CD14-positive monocyte (primary cell): ENCODE results near the gene TLCD3B. TPM values are rescaled to one million over a fixed set of nuclear protein-coding genes. Genes with fewer than 3 reads are reported as not detected.
"Not testable (repeated sequence)": the region's sequence is repeated elsewhere in the genome, so short reads cannot be mapped to it uniquely, and the experiment has no call there.

Source experiments
- DNase-seq, 3 donors: peaks; one replicate each; pipeline ENCODE4 v3.0.0-alpha.2; 2011 to 2022
- H2AFZ ChIP-seq: 2 replicates; pipeline ENCODE4 v1.6.0; 2012; ENCODE audit warnings: mild to moderate bottlenecking, low read depth, low read length, inconsistent platforms; ENCODE audit not compliant: insufficient read depth, poor library complexity, severe bottlenecking
- H3K27ac ChIP-seq, 2 donors: 1 replicate in 1 of 2; 2 replicates in 1 of 2; pipeline ENCODE4 v1.5.1; 2012 to 2013; ENCODE audit warnings: low read length in 2 of 2, control low read depth in 1 of 2, inconsistent platforms in 1 of 2, low read depth in 1 of 2, mild to moderate bottlenecking in 1 of 2
- H3K27me3 ChIP-seq, 2 donors: one replicate each; pipeline versions ENCODE4 v1.6.0 to v1.6.1; 2011 to 2013; ENCODE audit warnings: low read length in 2 of 2; ENCODE audit not compliant: control insufficient read depth in 2 of 2, insufficient read depth in 2 of 2
- H3K36me3 ChIP-seq, 2 donors: replicated peaks in 1 of 2; 1 replicate in 1 of 2; 2 replicates in 1 of 2; pipeline versions ENCODE4 v1.5.1 to v1.6.1; 2012 to 2013; ENCODE audit warnings: low read length in 2 of 2, control low read depth in 1 of 2, inconsistent platforms in 1 of 2, mild to moderate bottlenecking in 1 of 2; ENCODE audit not compliant: insufficient read depth in 2 of 2, control insufficient read depth in 1 of 2
- H3K4me1 ChIP-seq, 2 donors: 1 replicate in 1 of 2; 2 replicates in 1 of 2; pipeline versions ENCODE4 v1.5.1 to v1.6.1; 2012 to 2013; ENCODE audit warnings: low read length in 2 of 2, control low read depth in 1 of 2, inconsistent platforms in 1 of 2, mild to moderate bottlenecking in 1 of 2, moderate library complexity in 1 of 2; ENCODE audit not compliant: insufficient read depth in 2 of 2, control insufficient read depth in 1 of 2
- H3K4me2 ChIP-seq: replicated peaks from 2 replicates; pipeline ENCODE3; 2012; ENCODE audit warnings: low read length, moderate library complexity, mild to moderate bottlenecking; ENCODE audit not compliant: poor library complexity, severe bottlenecking; ENCODE audit errors: extremely low read depth
- H3K4me3 ChIP-seq, 3 experiments: fragments of 200-600 bp in 1 of 3; sonication (generic) in 1 of 3; replicated peaks in 1 of 3; 1 replicate in 2 of 3; 2 replicates in 1 of 3; pipeline ENCODE4 v1.5.1; 2011 to 2013; ENCODE audit warnings: low read length in 3 of 3, mild to moderate bottlenecking in 3 of 3, control low read depth in 2 of 3, low read depth in 2 of 3, inconsistent platforms in 1 of 3, moderate library complexity in 1 of 3
- H3K79me2 ChIP-seq: 2 replicates; pipeline ENCODE4 v1.6.0; 2012; ENCODE audit warnings: mild to moderate bottlenecking, control low read depth, inconsistent platforms, low read length, moderate library complexity; ENCODE audit not compliant: insufficient read depth
- H3K9ac ChIP-seq: 2 replicates; pipeline ENCODE4 v1.6.0; 2017; ENCODE audit warnings: low read length, mild to moderate bottlenecking; ENCODE audit not compliant: insufficient read depth, poor library complexity, severe bottlenecking
- H3K9me3 ChIP-seq, 2 donors: replicated peaks in 1 of 2; 1 replicate in 1 of 2; 2 replicates in 1 of 2; pipeline versions ENCODE4 v1.5.1 to v1.6.1; 2012 to 2013; ENCODE audit warnings: low read length in 2 of 2, control low read depth in 1 of 2; ENCODE audit not compliant: control insufficient read depth in 1 of 2, insufficient read depth in 1 of 2
- H4K20me1 ChIP-seq: 2 replicates; pipeline ENCODE4 v1.6.0; 2012; ENCODE audit warnings: mild to moderate bottlenecking, low read length, control low read depth, moderate library complexity; ENCODE audit not compliant: insufficient read depth
- H3K27ac Mint-ChIP-seq, 7 donors: one replicate each; pipeline ENCODE4 v1.8.0; 2020; ENCODE audit warnings: mild to moderate bottlenecking in 7 of 7, mixed read lengths in 7 of 7, moderate library complexity in 6 of 7, inconsistent platforms in 2 of 7
- H3K27me3 Mint-ChIP-seq, 3 donors: one replicate each; pipeline ENCODE4 v1.8.0; 2021 to 2022; ENCODE audit warnings: low read depth in 3 of 3, mild to moderate bottlenecking in 3 of 3, mixed read lengths in 3 of 3, moderate library complexity in 3 of 3, inconsistent platforms in 1 of 3
- H3K36me3 Mint-ChIP-seq, 2 donors: one replicate each; pipeline ENCODE4 v1.8.0; 2020; ENCODE audit warnings: mixed read lengths in 2 of 2, inconsistent platforms in 1 of 2, mild to moderate bottlenecking in 1 of 2
- H3K4me1 Mint-ChIP-seq: one replicate; pipeline ENCODE4 v1.8.0; 2020; ENCODE audit warnings: mild to moderate bottlenecking, mixed read lengths
- H3K4me3 Mint-ChIP-seq, 2 donors: one replicate each; pipeline ENCODE4 v1.8.0; 2020; ENCODE audit warnings: mild to moderate bottlenecking in 2 of 2, mixed read lengths in 2 of 2, moderate library complexity in 1 of 2
- H3K9me3 Mint-ChIP-seq, 7 donors: one replicate each; pipeline ENCODE4 v1.8.0; 2020 to 2022; ENCODE audit warnings: mixed read lengths in 7 of 7, mild to moderate bottlenecking in 6 of 7, moderate library complexity in 6 of 7, inconsistent platforms in 2 of 7
- WGBS: methylation state at CpG from one replicate; pipeline ENCODE4 v1.1.5; 2013; ENCODE audit warnings: missing lambda C conversion rate; ENCODE audit not compliant: insufficient coverage; 5-methylcytosine and 5-hydroxymethylcytosine counted together
- intact Hi-C, 2 donors: fragments of 100-400 bp; cut with micrococcal nuclease; formaldehyde crosslinking; loops; one replicate each; pipeline versions ENCODE4 v1.15.0 to v1.15.1; 2023
- polyA plus RNA-seq, 3 donors: library from polyadenylated mRNA; depleted of rRNA in 1 of 3; unstranded in 2 of 3; stranded (reverse) in 1 of 3; fragments of 300-500 nt in 2 of 3; fragments of >200 nt in 1 of 3; fragmentation: Illumina TruSeq in 2 of 3; gene quantifications; 1 replicate in 2 of 3; 2 replicates in 1 of 3; pipeline ENCODE4 v1.2.3, GENCODE V29; 2012 to 2021
- TF ChIP-seq, protein P1 (sequence below): fragments of 200-600 bp; IDR thresholded peaks from one replicate; pipeline ENCODE4 v1.8.0; 2022; ENCODE audit warnings: antibody characterized with exemption, mild to moderate bottlenecking

The TLCD3B gene
- polyA plus RNA-seq, 3 donors, result not detected

DNA sequence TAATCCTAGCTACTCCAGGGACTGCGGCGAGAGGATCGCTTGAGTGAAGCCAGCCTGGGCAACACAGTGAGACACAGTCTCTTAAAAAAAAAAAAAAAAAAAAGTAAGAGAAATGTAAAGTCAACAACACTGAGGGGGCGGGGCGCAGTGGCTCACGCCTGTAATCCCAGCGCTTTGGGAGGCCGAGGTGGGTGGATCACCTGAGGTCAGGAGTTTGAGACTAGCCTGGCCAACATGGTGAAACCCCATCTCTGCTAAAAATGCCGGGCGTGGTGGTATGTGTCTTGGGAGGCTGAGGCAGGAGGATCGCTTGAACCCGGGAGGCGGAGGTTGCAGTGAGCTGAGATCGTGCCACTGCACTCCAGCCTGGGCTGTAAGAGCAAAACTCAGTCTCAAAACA, 18.5 kb downstream of the TLCD3B start:
- H3K27ac Mint-ChIP-seq, H3K4me2 ChIP-seq, H3K36me3 Mint-ChIP-seq, H4K20me1 ChIP-seq, DNase-seq, H3K36me3 ChIP-seq, H3K4me3 ChIP-seq, H3K79me2 ChIP-seq, H3K4me1 Mint-ChIP-seq, H3K27ac ChIP-seq, intact Hi-C loops, H3K9ac ChIP-seq, H2AFZ ChIP-seq: not testable (repeated sequence)
- 89% methylated on average over 5 of the region's 14 CpGs for WGBS
- peak overlapping the region in 1 of 2 donors; percentile 83 for H3K4me3 Mint-ChIP-seq
- H3K4me1 ChIP-seq, result peaks cover 10 to 17% of the 10 kb centered on the region in 2 donors
- peaks cover 38 to 67% (median 54%) of the 10 kb centered on the region in 3 donors for H3K27me3 Mint-ChIP-seq
- peaks cover 0 to 12% of the 10 kb centered on the region in 2 donors for H3K9me3 ChIP-seq
- peaks cover 18 to 39% of the 10 kb centered on the region in 2 donors for H3K27me3 ChIP-seq
- peaks cover 2 to 17% (median 3%) of the 10 kb centered on the region in 7 donors for H3K9me3 Mint-ChIP-seq

DNA sequence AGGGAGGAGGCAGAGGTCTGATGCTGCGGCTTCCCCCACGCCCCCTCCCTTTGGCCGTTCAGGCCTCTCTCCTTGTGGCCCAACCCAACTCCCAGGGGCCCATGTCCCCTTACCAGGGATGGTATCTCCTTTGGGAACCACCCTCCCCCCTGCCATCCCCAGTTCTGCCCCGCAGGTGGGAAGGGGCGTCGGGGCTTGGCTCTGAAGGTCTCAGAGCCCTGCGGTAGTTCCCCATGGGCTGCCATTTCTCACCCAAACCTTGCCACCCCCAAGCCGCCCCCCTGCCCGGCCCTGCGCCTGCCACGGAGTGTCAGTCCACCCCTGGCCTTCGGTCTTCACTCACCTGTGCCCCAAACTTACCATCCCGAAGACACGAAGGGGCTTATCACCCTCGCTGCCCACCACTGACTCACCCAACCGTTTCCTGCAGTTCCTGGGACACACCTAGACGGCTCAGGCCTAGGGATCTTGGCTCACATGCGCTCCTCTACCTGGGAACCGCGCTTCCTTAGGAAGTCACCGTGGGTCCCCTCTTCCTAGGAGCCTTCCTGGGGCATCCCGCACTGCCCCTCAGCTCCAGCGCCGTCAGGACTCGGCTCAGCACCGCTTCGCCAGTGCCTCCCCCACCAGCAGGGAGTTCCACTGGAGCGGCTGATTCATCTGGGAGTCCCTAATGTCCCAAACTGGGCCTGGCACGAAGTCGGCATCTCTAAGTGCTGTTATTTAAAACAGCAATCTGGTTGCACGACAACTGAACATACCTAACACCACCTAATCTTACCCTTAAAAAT, 19.2 kb downstream of the TLCD3B start:
- H3K27ac Mint-ChIP-seq, result no peak overlapping the region
- peak overlapping the region in 1 of 3 experiments; percentile 63 for H3K4me3 ChIP-seq
- TF ChIP-seq, protein P1, sequence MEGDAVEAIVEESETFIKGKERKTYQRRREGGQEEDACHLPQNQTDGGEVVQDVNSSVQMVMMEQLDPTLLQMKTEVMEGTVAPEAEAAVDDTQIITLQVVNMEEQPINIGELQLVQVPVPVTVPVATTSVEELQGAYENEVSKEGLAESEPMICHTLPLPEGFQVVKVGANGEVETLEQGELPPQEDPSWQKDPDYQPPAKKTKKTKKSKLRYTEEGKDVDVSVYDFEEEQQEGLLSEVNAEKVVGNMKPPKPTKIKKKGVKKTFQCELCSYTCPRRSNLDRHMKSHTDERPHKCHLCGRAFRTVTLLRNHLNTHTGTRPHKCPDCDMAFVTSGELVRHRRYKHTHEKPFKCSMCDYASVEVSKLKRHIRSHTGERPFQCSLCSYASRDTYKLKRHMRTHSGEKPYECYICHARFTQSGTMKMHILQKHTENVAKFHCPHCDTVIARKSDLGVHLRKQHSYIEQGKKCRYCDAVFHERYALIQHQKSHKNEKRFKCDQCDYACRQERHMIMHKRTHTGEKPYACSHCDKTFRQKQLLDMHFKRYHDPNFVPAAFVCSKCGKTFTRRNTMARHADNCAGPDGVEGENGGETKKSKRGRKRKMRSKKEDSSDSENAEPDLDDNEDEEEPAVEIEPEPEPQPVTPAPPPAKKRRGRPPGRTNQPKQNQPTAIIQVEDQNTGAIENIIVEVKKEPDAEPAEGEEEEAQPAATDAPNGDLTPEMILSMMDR, result no peak
- H3K36me3 ChIP-seq, result no peaks in the 10 kb centered on the region
- no peaks in the 10 kb centered on the region for H4K20me1 ChIP-seq
- no peak overlapping the region for H3K9ac ChIP-seq
- peak overlapping the region; percentile 74 for H3K4me2 ChIP-seq
- H3K36me3 Mint-ChIP-seq, result peaks cover 0 to 2% of the 10 kb centered on the region in 2 donors
- H3K9me3 Mint-ChIP-seq, result peaks cover 0 to 17% (median 3%) of the 10 kb centered on the region in 7 donors
- H3K4me3 Mint-ChIP-seq, result peak overlapping the region; percentile 45 to 83
- H3K79me2 ChIP-seq, result no peaks in the 10 kb centered on the region
- H3K27ac ChIP-seq, result no peak overlapping the region
- no peak for DNase-seq
- 25% methylated on average over 27 of the region's 31 CpGs for WGBS
- peaks cover 38 to 67% (median 54%) of the 10 kb centered on the region in 3 donors for H3K27me3 Mint-ChIP-seq
- peaks cover 10 to 17% of the 10 kb centered on the region in 2 donors for H3K4me1 ChIP-seq
- peaks cover 0 to 12% of the 10 kb centered on the region in 2 donors for H3K9me3 ChIP-seq
- peaks cover 18 to 39% of the 10 kb centered on the region in 2 donors for H3K27me3 ChIP-seq
- intact Hi-C loops, result no loop called here
- peaks cover 7% of the 10 kb centered on the region for H3K4me1 Mint-ChIP-seq
- H2AFZ ChIP-seq, result peak overlapping the region; percentile 46
